Activated CD8-positive, alpha-beta memory T cell treated with anti-CD3 and anti-CD28 coated beads for 24 hours (primary cell): ENCODE data around the gene ZPLD1.

Source experiments
- DNase-seq: peaks from one replicate; pipeline ENCODE4 v3.0.0-alpha.2; 2020

Gene ZPLD1

DNA sequence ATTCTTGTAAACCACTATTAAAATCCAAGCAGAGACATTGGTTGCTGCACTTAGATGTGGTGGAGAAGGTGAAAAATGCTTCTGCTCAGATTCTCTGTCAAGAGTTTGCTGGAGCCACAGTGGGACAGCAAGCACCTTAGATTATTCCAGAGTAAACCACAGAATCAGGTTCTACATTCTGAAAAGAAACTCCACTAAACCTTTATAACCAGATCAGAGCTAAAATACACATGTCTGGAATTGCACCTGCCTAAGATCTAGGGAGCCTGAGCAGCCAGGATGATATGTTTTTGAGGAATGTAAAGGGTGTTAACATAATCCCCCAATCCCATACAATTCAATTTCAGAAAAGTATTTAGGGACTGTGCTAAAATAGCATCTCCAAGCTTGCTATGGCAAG lies at the start of gene ZPLD1:
Gene ZPLD1 (plus strand): TSS at position 301 of the 400 bp plus-strand sequence. CDS start 3,473 bp downstream, outside the sequence.
- no peak for DNase-seq

DNA sequence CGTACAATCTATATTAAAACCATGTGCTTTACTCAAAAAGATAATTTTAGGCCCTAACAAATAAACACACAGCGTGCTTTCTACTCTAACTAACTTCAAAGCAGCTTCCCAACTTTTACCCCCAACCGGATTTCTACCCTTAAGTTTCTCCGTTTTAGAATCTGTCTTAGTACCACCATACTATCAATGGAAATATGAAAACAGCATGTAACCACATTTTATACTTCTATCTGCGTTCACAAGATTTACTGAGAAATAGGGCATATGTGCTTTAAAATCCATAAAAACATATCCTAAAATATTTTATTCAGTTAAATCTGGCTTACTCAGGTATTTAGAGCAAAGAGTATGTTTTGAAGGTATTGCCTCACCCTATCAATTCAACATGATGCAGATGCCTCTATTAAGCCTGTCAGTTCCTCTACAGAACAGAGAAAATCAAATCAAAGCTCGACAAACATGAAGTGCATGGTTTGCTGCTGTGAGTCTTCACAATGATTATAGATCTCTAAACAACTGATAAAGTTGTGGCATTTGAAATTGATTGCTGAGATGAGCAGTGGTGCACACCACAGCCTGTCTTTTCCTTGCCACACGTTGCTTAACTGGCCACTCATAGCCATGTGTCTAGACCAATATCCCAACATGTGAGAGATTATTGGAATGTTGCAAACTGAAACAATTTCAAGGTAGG lies 44.5 kb upstream of the ZPLD1 start:
- no peak for DNase-seq

DNA sequence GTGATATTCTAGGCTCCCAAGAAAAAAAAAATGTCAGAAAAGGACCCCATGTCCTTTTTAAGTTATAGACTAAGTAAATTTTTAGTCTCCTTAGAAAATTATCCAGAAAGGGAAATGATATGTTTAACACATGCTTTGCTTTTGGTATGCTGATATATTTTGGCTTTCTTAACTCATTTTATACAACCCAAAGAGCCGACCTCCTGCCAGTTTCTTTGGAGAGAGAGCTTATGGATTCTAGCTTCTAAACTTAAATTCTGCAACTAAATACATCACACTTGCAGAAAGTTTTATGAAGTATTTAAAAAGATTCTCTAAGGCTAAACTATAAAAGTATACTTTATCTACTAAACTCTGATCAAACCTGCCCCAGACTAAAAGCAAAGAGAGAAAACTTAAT lies 43.9 kb upstream of the ZPLD1 start:
- no peak for DNase-seq

DNA sequence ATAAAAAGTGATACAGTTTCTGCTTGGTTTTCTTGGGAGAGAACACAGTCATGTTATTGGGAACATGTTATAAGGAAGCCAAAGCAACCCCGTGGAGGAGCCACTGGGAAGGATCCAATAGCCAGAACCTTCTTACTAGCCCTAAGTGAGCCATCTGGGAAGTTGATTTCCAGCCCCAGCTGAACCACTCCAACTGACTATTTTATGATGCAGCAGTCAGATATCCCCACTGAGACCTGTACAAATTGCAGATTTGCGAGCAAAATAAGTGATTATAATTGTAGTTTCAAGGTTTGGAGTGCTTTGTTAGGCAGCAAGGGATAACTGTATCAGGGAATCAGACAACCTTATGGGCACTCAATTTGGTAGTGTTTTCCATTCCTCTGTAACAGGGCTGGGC lies 43.3 kb upstream of the ZPLD1 start:
- no peak for DNase-seq

DNA sequence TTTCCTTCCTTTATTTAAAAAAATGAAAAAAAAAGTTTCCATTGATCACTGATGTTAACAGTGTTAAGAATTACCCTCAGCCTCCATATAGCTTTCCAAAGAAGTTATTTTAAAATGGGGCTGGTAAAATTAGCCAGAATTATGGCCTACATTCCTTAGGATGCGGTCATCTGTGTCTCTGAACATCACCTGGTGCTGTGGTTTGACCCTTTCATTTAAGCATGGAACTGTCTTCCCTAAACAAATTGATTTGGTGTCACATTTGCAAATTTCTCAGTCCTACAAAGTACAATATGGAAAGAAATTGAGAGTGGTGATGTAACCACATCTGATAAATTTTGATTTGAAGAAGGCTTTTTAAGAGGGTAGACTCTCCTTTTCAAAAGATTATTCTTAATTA lies 40.3 kb upstream of the ZPLD1 start:
- DNase-seq, result no peak

DNA sequence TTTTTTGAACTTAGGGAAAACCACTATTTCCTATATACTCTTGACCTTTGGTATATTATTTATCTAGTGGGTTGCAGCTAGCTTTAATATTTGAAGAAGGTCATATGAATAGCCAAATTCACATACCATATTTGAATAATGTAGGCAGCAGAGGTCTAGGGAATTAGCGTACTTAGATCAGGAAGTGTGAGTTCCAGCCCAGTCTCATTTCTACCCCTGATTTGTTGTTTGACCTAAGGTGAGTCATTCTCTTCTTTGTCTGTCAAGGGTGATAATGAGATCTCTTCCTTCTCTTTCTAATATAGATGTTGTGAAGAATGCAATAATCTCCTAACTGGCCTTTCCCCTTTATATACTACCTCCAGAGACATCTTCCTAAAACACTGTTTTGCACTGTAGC lies 36.6 kb upstream of the ZPLD1 start:
- DNase-seq, result no peak

DNA sequence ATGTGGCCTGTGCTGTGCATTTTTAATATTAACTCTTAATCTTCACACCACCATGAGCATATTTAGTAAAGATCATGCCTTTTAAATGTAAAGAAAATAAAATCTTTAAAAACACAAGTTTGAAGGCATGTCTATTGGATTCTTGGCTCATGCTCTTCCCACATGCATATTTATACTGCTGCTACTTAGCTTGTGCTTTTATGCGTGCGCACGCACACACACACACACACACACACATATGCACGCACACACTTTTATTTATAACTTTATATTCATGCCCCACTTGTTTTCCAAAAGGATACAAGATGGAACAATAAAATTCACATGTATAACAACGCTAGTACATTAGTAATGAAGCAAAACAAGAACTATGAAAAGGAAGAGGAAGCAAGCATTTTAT lies 36.1 kb upstream of the ZPLD1 start:
- no peak for DNase-seq

DNA sequence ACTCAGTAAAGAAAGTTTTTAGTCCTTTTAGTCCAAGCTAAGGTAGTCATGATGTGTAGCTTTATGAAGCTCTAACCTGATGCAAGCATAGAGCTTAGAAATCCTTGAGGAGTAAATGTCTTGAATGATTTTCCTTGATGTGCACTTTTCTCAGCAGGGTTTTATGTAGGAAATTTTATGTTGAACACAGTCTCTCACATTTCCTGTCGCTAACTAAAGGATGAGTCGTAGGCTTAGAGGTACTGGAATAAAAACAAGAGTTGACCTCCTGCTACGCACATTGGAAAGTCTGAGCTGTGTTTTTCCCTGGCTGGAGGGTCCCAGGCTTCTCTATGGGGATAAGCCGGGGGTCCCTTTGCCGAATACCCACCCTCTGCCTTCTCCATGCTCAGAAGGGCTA lies 34.7 kb upstream of the ZPLD1 start:
- no peak for DNase-seq

DNA sequence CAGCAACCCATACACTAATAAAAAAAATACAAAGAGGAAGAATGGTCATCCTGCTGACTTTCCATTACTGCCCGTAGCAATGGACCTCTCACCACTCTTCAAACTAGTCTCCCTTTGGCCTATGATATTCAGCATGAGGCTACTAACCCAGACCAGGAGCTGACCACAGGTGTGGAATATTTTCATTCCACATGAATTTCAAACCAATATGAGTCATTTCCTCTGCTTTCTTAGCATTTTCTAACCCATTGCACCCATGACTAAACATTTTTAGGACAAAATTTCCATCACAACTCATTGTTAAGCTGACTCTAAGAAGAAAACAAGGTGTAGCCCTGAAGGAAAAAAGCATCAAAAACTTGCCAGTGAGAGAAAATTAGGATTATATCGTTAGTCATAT lies 34.0 kb upstream of the ZPLD1 start:
- DNase-seq, result no peak

DNA sequence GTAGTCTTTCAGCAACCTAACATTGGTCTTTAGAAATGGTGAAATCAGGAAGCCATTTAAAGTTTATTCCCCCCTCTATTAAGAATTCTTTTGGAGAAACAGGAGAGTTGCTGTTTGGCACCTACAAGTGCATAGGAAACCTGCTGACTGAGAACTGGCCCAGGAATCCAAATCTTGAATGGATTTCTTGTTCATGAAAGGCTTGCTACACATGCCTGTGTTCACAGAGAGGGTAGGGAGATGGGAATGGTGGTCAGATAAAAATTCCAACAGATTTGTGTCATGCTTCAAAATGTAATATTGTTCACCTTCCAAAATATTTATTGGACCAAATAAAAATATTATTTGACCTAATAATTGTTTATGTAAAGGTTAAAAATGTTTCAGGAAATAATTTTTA lies 24.2 kb upstream of the ZPLD1 start:
- no peak for DNase-seq

DNA sequence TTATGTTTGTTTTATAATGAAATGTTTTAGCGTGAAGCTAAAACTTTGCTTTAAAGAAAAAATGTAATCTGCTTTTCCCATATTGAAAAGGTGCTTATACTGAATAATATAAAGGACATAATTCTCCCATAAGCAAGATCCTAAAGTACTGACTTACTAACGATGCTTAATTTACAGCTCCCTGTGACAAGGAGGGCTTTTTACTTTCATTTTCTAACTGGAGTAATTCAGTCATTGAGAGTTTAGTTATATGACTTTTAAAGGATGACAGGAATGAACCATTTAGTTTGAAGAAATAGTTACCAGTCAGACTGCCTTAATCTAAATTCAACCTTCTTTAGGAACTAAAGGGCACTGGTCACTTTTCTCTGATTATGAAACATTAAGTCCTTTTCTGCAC lies 19.3 kb upstream of the ZPLD1 start:
- DNase-seq, result no peak

DNA sequence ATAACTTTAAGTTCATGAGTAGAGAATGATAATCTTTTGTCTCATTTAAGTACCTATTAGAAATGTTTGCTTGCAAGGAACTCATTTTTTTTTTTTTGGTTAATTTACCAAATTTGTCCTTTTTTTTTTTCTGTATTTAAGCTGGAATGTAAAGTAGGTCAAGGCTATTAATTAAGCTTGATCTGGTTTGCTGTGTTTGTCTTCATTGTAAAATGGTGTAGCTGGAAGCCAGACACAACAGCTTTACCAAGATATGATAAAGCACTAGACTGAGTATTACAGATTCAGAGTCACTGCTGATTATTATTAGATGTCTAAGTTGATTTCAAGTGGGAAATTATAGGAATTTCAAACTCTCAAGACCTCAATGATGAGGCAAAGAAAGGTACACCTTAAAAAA lies 15.0 kb upstream of the ZPLD1 start:
- DNase-seq, result no peak

DNA sequence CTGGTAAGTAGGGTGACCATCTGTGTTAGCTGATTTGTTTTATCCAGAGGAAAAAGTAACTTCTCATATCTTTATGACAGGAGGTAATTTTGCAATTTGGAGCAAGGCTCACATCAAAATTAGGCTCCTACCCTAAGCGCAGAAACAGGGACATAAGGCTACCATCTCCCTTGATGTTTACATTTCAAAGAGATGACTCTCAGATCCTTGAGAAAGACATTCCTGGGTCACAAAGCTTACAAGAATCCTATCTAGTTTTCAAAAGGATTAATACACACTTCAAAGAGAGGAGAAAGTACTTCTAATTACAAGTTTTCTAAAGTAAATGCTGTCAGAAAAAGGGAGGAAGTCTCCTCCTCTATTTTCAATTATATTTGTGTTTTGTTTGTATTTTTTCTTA lies 7.0 kb downstream of the ZPLD1 start:
- DNase-seq, result no peak

DNA sequence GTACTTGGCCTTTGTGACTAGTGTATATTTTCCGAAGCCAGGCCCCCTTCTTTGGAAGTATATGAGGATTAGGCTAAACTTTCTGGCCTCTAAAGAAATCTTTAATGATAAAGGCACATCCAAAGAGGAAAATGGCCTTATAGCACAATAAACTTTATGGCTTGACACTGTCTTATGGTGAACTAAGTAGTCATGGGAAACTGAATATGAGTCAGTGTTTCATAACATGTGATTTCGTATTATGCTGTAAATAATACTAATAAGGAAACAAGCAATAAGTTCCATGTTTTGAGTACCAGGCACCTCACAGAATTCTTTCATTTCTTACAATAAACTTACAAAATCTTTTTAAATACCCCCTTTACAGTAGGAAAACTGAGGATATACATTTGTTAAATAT lies 8.2 kb downstream of the ZPLD1 start:
- DNase-seq, result no peak

DNA sequence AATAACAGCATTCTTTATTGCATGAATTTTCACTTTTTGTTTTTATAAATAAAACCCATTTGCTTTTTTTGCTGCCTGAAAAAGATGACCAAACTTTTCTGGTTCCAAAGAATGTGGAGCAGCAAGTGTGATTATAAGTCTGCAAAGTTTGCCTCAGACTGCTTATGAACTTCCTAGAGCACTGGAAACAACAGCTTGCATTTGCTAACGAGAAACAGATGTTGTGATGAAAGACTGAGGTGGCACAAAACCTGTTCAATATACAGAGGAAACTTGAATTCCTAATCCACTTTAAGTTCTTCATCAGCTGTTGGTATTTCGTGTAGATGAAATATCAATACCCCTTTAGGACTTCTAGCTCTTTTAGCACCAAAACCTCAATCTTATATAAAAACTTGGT lies 9.3 kb downstream of the ZPLD1 start:
- no peak for DNase-seq

DNA sequence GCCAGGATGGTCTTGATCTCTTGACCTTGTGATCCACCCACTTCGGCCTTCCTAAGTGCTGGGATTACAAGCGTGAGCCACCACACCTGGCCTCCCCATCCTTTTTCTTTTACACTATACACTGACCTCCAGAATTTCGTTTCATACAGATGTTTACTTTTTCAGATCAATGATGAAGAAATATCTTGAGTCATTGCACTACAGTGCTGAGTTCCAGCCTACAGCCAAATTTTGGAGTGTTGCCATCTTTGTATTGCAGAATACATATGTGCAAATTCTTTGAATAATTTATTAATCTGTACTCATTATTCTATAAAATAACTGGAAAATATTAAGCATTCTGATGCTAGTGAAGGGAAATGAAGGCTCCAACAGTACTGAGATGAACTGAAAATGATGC lies 12.5 kb downstream of the ZPLD1 start:
- no peak for DNase-seq

DNA sequence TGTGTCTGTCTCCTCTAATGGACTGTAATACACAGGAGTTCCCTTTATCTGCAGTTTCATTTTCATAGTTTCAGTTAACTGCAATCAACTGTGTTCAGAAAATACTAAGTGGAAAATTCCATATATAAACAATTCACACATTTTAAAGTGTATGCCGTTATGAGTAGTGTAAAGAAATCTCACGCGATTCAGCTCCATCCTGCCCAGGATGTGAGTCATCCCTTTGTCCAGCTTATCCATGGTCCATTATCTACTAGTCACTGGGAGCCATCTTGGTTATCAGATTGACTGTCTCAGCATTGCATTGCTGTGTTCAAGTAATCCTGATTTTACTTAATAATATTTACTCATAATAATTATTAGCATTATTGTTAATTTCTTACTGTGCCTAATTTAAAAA lies 14.5 kb downstream of the ZPLD1 start:
- DNase-seq, result no peak

DNA sequence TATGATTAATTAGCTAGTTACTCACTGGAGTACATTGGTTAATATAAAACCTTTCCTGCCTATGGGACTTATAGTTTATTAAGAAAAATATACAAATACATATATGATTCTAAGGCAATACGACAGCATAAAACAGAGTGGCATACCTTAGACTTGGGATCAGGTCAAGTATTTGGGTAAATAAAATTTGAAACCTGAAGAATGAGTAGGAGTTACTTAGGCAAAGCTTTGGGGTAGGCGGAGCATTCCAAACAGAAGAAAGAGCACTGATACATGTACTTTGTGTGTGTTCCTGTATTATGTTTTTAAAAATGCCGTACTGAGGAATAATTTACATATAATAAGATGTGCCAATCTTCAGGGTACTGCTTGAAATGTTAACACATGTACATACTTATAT lies 15.1 kb downstream of the ZPLD1 start:
- DNase-seq, result no peak

DNA sequence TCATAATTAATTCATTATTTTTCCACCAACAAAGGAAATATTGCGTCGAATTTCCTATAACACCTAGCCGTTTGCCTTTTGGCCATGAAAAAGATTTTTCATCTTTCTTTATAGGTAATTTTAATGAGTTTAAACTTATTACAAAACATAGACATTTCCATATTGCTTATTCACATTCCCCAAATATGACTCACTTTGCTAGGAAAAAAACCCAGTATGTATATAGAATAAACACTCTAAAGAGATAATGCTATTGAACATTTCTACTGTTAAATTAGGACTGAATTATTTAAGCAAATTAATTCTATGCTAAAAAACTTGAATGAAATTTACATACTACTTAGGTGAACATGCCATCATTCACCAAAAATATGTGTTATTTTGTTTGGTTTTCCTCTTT lies 16.2 kb downstream of the ZPLD1 start:
- DNase-seq, result no peak

DNA sequence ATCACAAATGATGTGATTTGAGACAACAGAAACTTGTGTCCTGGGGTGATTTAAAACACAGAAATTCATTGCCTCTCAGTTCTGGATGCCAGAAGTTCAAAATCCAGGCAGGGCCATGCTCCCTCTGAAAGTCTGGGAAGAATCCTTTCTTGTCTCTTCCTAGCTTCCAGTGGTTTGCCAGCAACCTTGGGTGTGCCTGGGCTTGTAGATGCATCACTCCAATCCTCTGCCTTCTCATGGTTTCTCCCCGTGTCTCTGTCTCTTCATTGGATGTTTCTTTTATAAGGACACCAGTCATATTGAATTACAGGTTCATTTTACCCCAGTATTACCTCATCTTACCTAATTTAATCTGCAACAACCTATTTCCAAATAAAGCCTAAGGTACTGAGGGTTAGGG lies 16.7 kb downstream of the ZPLD1 start:
- no peak for DNase-seq

DNA sequence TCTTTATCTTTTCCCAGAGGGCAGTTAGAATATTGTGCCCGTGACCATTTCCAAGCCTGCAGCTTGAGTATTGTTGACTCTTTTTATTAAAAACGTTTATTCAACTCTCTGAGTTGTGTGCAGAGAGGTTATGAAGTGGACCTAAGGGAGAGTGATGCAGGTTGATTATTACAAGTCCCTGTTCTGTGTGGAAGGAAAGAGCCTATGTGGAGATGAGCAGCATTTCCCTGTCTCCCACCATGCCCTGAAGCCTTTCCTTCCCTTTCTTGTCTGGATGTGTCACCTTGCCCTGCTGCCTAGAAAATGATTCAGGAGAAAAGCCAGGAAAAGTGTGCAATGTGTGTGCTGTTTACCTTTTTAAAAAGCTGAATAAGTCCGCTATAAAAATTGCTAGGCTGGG lies 19.4 kb downstream of the ZPLD1 start:
- DNase-seq, result no peak

DNA sequence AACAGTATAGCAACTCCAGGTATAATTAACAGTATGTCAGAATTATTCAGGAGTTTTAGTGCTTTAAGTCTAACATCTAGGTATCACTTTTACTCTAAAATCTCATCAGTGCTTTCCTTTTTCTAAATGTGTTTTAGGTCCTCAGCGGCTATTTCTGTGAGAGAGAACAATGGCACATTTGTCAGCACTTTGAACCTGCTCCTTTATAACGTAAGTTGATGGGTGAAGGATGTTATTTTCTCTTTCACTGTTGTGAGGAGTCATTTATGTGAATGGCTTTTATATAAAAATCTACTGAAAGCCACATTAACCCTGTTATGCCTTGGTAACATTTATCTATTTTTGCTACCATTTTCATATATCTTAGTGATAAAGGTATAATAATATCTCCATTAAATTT lies 22.8 kb downstream of the ZPLD1 start:
- DNase-seq, result no peak

DNA sequence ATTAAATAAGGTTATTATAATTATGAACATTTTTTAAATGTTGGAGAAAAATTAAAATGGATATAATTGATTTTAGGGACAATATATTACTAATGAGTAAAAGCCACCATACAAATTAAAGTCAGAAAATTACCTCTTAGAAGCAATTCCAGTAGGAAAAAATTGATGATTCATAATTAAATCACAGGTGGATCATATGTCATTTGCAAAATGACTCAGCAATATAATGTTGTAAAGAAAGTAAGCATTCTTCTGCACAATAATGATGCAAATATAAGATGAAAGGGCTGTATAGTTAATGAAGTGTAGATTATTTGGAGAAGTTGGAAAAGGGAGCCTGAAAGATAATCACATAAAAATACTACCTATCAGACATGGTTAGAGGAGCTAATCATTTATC lies 25.8 kb downstream of the ZPLD1 start:
- DNase-seq, result no peak

DNA sequence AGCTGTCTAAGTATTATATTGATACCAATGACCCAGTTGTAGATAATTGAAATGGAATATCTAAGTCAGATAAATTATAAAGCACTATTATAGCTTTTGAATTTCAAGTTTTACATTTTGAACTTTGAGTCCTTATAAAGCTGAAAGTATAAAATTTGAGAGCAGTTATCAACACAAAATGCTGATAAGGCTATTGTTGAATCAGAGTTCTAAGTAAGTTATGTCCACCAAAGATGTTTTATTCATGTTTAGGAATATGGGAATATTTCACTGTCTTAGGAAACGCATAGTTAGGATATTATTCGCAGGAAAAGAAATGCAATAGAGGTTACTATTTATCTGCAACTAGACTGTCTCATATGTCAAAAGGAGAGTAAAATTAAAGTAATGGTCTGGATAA lies 29.4 kb downstream of the ZPLD1 start:
- no peak for DNase-seq

DNA sequence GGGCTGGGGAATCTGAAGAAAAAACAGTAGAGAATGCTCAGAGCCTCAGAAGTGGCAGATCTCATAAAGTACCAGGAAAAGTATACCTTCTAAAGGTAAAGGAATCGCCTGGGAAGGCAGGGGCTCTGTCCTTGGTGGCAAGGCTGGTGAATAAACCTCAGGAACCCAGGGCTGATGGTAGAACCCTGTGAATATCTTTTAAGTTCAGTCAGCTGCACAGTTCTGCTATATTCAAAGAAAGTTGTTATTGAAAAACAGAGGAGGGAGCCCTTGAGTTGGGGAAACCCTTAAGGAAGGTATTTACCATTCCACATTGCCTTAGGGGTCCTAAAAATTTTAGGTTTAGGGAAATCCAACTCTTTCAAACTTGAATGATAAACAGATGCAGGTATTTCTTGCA lies 31.2 kb downstream of the ZPLD1 start:
- DNase-seq, result no peak

DNA sequence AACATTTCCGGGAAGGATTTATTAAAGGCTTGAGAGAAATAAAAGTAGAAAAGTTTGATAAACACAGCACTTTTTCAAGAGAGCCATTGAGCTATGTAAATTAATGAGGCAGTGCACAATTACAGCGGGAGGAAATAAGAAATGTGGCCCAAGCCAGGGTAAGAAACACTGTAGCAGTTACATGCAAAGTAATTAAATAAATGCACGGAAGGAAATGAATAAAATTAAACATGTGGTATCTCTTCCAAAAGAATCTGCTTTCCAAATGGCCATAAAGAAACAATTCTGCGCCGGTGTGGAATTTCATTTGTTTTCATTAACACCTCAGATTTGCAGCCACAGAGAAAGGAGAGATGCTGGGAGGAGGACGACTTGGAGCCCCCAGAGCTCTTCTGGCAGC lies 35.3 kb downstream of the ZPLD1 start:
- DNase-seq, result no peak
